Astrocyte of the cerebellum (primary cell): ENCODE data around the gene CPAMD8.
"Not testable (repeated sequence)": the region's sequence is repeated elsewhere in the genome, so short reads cannot be mapped to it uniquely, and the experiment has no call there.

Experiments
- DNase-seq: peaks from one replicate; pipeline ENCODE4 v3.0.0-alpha.2; 2011; ENCODE audit warnings: low read depth
- H3K4me3 ChIP-seq: 2 replicates; pipeline ENCODE4 v1.5.1; 2011; ENCODE audit warnings: mild to moderate bottlenecking, low read depth, low read length, moderate library complexity
- in situ Hi-C: cut with HindIII; loops from 2 replicates; pipeline ENCODE4 v1.10.0; 2017; ENCODE audit warnings: low sequenced_read_pairs
- TF ChIP-seq, protein P1 (sequence below): IDR thresholded peaks from 2 replicates; pipeline ENCODE4 v1.5.1; 2012; ENCODE audit warnings: low read length, low read depth, moderate library complexity, mild to moderate bottlenecking; ENCODE audit errors: missing control alignments

CPAMD8 gene

DNA sequence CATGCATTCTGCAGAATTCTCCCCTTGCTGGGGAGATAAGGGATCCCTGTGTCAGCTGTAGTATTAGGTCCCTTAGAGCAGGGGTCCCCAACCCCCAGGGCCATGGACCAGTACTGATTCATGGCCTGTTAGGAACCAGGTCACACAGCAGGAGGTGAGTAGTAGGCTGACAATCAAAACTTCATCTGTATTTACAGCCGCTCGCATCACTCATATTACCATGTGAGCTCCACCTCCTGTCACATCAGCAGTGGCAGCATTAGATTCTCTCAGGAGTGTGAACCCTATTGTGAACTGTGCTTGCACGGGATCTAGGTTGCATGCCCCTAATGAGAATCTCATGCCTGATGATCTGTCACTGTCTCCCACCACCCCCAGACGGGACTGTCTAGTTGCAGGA is 37.9 kb downstream of the CPAMD8 start:
- DNase-seq, result no peak
- TF ChIP-seq, protein P1, sequence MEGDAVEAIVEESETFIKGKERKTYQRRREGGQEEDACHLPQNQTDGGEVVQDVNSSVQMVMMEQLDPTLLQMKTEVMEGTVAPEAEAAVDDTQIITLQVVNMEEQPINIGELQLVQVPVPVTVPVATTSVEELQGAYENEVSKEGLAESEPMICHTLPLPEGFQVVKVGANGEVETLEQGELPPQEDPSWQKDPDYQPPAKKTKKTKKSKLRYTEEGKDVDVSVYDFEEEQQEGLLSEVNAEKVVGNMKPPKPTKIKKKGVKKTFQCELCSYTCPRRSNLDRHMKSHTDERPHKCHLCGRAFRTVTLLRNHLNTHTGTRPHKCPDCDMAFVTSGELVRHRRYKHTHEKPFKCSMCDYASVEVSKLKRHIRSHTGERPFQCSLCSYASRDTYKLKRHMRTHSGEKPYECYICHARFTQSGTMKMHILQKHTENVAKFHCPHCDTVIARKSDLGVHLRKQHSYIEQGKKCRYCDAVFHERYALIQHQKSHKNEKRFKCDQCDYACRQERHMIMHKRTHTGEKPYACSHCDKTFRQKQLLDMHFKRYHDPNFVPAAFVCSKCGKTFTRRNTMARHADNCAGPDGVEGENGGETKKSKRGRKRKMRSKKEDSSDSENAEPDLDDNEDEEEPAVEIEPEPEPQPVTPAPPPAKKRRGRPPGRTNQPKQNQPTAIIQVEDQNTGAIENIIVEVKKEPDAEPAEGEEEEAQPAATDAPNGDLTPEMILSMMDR, result no peak
- H3K4me3 ChIP-seq, result no peak overlapping the region
- in situ Hi-C loops, result no loop called here

DNA sequence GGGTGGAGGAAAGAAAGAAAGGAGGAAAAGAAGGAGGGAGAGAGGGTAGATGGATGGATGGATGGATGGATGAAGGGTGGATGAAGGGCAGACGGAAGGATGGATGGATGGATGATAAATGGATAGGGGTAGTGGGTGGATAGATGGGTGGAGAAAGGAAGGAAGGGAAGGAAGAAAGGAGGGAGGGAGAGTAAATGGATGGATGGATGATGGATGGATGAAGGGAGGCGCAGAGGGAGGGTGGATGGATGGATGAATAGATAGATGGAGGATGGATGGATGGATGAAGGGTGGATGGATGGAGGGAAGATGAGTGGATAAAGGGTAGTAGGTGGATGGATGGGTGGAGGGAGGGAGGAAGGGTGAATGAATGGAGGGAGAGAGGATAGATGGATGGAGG is 41.2 kb downstream of the CPAMD8 start:
- in situ Hi-C loops, result no loop called here
- no peak for DNase-seq
- H3K4me3 ChIP-seq, result no peak overlapping the region

DNA sequence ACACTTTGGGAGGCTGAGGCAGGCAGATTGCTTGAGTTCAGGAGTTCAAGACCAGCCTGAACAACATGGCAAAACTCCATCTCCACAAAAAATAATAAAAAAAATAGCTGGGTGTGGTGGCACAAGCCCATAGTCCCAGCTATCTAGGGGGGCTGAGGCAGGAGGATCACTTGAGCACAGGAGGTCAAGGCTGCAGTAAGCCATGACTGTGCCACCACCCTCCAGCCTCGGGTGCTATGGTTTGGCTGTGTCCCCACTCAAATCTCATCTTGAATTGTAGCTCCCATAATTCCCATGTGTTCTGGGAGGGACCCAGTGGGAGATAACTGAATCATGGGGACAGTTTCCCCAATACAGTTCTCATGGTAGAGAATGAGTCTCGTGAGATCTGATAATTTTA is 44.0 kb downstream of the CPAMD8 start:
- DNase-seq, H3K4me3 ChIP-seq, in situ Hi-C loops: not testable (repeated sequence)

More for the DNA sequence above, 41.2 kb downstream of the CPAMD8 start:
- TF ChIP-seq, protein P1, result no peak

DNA sequence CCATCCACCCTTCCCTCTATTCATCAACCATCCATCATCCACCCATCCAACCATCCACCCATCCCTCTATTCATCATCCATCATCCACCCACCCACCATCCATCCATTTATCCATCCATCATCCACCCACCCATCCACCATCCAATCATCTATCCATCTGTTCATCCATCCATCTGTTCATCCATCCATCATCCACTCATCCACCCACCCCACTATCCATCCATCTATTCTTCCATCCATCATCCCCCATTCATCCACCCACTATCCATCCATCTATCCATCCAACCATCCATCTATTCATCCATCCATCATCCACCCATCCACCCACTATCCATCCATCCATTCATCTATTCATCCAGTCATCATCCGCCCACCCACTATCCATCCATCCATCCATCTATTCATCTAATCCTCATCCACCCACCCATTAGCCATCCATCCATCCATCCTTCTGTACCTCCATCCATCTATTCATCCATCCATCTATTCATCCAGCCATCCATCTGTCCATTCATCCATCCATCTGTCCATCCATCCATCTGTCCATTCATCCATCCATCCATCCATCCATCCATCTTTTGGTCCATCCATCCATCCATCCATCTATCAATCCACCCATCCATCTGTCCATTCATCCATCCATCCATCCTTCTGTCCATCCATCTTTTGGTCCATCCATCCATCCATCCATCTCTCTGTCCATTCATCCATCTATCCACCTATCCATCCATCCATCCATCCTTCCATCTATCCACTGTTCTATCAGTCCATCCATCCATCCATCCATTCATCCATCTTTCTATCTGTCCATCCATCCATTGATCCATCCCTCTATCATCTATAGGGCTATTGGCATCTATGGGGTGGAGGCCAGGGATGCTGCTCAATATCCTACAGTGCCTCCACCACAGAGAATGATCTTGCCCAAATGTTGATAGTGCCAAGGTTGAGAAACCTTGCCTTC is 47.5 kb downstream of the CPAMD8 start:
- in situ Hi-C loops, result no loop called here
- DNase-seq, result no peak
- no peak overlapping the region for H3K4me3 ChIP-seq
- TF ChIP-seq, protein P1, result no peak

DNA sequence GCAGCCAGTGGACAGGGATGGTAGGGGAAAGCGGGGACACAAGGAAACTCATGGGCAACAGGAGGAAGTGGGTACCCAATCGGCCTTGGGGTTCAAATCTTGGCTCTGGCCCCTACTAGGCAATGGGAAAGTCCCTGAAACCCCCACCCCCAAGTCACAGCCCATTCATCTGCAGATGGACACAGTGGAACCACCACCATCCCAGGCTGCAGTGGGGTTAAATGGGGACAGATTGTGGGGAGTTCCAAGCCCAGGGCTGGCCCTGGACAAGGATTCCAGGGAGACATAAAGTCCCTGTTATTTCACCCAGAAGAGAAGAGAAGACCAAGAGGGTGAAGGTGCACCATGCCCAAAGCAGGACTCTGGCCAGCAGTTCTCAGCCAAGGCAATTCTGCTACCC is 48.5 kb downstream of the CPAMD8 start:
- no peak overlapping the region for H3K4me3 ChIP-seq
- no peak for DNase-seq
- TF ChIP-seq, protein P1, result no peak
- in situ Hi-C loops, result no loop called here

DNA sequence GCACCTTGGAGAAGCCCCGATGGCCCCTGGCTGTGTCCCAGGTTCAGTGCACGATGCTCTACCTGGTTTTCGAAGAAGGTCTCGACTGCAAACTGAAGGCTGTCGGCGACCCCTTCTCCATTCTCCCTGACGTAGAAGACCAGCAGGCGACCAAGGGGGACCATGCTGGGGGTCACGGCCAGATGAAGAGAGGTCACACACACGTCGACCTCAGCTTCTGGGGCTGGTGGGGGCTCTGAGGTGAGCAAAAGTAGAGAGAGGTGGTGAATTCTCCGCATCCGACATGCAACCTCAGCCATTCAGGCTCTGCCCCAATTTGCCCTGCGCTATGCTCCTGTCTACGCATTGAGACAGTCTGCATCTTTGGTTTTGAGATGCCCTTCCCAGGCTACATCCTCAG is 49.3 kb downstream of the CPAMD8 start:
- TF ChIP-seq, protein P1, result no peak
- H3K4me3 ChIP-seq, result no peak overlapping the region
- in situ Hi-C loops, result no loop called here
- no peak for DNase-seq

DNA sequence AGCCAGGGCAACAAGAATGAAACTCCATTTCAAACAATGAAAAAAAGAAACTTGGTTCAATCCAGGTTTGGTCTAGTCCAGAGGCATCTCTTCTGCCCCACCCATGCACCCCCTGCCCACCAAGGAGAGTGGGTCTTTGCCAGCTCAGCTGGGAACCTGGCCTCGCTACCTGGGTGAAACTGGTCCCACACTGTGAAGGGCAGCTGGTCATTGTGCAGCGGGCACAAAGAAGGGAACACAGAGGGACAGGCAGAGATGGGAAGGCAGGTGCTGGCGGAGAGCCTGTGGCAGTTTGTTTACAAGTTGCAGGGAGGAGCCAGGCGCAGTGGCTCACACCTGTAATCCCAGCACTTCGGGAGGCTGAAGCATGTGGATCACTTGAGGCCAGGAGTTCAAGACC is 50.2 kb downstream of the CPAMD8 start:
- TF ChIP-seq, protein P1, result no peak
- in situ Hi-C loops, result no loop called here
- H3K4me3 ChIP-seq, result no peak overlapping the region
- DNase-seq, result no peak
